Measurements from ENCODE around the gene ATG4C.
A peak's percentile ranks its signal among the peaks of the same experiment; 100 is the strongest.

Gene ATG4C

GRCh38 chr1:62841587-62842169 is 57.7 kb downstream of the ATG4C start:
- DNase-seq: peak in 2 of 5 donors; percentile 3 to 42

DNA sequence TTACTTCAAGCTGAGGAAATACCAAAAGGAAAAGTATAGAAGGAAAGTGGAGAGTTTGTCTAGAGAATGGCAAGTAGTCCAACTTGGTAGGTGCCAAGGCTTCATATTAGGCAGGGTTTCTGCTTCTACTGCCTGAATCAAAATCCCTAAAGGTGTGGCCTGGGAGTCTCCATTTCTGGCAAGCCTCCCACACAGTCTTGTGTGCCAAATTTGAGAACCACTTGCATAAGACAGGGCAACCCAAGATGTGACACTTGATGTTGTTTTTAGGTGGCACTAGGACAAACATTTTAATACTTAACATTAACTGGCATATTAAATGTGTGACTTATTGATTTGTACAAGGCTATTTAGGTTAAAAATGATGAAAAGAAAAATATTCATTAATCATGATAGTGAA is 60.1 kb downstream of the ATG4C start:
- DNase-seq: no peak

DNA sequence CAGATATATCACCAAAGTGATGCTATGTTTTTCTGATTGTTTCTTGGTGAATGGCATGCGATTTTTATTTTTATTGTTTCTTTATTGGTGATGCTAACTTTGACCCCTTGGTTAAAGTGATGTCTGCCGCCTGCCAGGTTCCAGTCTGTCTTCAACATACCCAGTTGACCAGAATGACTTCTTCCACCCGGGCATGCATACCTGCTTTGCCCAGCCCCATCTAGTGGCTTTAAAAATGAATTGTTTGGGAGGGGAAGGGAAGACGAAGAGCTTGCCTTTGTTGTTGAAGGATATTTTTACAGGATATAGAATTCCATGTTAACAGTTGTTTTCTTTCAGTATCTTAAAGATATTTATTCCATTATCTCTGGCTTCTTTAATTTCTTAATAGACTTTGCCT is 65.1 kb downstream of the ATG4C start:
- DNase-seq: no peak

DNA sequence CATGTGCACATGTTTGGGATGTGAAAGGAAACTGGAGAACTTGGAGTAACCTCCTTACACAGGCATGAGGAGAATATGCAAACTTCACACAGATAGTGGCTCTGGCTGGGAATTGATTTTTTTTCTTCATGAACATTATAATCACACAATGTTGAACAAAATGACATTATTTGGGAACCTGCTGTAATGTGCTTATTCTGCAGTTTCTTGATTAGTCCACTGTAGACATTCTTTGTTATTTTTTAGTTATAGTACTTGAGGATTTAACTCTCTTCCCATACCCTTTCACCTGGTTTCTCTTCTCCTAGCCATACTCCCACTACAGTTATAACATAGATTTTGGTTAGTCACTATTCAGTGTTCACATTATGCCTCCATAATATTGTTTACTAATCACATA is 68.3 kb downstream of the ATG4C start:
- DNase-seq: no peak

- DNase-seq: no peak
These were observed 73.0 kb downstream of the ATG4C start for GRCh38 chr1:62856960-62857359.

GRCh38 chr1:62869217-62869754 is 85.4 kb downstream of the ATG4C start:
- DNase-seq: no peak

- DNase-seq: no peak
These were observed 86.2 kb downstream of the ATG4C start for GRCh38 chr1:62870148-62870547.

- no peak for DNase-seq
These were observed 91.7 kb downstream of the ATG4C start for GRCh38 chr1:62875676-62876075.

DNA sequence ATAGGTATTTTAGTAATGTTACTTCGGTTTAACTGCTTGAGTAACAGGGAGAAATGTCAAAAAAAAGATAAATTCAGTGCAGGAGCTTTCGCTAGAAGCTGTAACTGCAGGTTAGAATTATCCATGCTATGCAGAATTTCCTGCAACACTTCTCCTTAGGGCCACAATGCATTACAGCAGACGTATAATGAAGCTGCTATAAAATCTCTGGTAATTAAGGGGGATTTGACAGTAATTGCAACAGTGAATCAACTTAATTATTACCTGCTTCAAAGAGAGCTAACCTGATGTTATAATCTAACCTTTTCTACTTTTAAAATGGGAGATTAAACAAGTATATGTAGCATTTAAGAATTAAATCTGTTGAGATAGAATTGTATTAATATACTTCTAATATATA is 92.6 kb downstream of the ATG4C start:
- no peak for DNase-seq

GRCh38 chr1:62877579-62877978 is 93.6 kb downstream of the ATG4C start:
- DNase-seq: no peak

DNA sequence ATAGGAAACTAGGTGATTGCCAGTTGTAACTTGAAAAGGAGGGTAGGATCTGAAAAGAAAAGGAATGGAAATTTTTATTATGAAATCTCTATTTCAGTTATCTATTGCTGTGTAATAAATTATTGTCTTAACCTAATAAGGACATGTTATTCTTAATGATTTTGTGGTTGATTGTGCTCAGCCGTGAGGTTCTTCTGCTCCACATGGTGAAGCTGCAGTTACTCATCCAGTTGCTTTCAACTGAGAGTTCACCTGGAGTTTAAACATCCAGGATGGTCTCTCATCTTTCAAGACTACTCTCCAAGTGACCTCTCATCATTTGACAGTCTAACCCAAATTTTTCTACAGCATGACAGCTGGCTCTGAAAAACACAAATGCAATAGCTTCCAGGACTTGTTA is 96.0 kb downstream of the ATG4C start:
- DNase-seq: no peak

- DNase-seq: no peak
These were observed 98.5 kb downstream of the ATG4C start for GRCh38 chr1:62882201-62883104.

DNA sequence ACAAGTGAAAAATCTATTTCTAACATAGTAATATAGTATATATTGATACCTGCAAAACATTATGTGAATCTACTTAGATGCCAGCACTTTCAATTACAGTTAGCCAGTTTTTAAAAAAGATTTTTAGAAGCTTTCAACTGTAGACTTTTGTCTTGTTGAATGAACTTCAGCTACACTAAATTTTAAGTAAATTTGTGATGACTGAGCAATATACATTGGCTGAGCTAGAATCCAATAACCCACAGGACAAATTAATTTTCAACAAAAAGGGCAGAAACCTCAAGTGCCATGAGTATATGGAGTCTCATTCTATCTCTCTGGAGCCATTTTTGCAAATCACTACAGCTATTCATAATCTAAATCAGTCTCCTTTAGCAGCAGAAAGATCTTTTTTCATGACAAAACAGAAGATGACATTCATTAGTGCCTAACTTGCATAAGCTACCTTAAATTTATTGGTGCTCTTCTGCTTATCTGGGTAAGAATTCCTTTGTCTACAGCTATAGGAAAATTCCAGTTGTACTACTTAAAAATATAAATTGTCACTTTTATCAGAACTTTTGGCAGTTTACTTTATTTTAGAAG is 100.3 kb downstream of the ATG4C start:
- DNase-seq: no peak

GRCh38 chr1:62887799-62888507 is 104.0 kb downstream of the ATG4C start:
- no peak for DNase-seq

GRCh38 chr1:62891956-62892562 is 108.1 kb downstream of the ATG4C start:
- no peak for DNase-seq

DNA sequence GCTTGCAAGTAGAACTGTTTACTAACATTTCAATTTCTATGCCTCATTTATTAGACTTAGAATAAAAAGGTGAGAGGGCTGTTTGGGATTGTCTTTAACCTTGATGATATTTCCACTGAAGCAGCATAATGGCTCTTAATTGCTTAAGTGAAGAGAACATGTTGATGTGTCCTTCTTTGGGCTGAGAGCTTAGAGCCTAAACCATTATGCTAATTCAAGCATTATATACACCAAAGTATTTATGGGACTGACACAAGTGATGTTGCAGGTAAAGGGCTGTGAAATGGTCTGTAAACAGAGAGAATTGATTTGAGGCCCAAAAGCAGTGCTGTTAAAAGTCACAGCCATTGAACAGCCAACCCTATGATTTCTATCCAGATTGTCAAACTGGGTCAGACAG is 113.9 kb downstream of the ATG4C start:
- DNase-seq: no peak

DNA sequence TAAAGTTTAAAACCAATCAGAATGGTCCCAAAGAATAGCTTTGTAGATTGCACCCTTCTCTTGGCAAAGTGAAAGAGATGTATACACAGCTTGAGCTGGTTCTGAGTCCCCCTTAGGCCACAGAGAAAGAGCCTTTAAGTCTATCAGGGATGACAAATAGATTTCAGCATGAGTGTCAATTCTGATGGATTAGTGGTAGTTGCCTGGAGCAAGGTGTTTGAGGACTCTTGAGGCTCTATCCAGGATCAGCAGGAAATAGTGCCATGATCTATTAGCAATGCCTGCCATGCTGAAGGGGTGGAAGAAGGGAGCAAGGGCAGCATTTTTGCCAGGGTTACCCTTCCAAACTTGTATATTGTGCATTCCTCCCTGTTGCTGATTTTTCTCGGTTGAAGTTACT is 116.6 kb downstream of the ATG4C start:
- no peak for DNase-seq

- DNase-seq: no peak
These were observed 117.7 kb downstream of the ATG4C start for GRCh38 chr1:62901650-62902049.

- no peak for DNase-seq
These were observed 119.6 kb downstream of the ATG4C start for GRCh38 chr1:62903522-62903921.

DNA sequence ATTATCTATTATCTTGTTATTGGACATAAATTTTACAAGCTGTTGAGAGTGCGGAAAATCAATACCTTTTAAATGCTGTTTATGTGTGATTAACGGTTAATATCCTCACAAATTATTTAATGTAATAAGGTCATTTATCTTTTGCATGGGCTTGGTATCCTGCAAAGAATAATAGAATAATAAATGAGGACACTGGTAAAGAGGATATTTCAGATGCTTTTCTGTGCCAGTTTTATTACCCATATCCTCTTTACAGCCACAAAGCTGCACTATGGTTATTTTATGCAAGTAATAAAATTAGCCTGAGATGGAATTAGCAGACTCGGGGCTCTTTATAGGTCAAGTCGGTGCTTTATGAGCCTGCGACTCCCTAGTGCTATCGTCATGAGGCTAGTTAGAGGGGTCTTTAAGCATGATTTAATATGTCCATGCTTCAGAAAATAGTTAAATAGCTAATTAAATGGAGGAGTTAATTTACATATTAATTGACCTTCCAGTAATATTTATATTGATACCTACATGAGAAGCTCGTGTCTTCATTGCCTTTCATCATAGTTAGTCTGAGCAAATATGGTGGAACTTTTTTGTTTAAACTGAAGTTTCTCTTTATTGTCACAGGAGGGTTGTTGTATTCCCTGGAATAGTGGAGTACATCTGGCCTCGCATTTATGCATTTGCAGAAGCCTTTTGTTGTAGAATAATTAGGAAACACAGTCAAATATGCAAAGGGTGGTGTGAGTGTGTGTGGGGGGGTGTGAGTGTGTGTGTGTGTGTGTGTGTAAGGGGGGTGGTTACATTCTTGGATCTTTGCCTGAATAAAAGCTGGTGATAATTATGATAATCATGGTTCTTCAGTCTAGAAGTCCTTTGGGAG is 120.3 kb downstream of the ATG4C start:
- DNase-seq: no peak

- no peak for DNase-seq
These were observed 120.9 kb downstream of the ATG4C start for GRCh38 chr1:62904856-62905225.

DNA sequence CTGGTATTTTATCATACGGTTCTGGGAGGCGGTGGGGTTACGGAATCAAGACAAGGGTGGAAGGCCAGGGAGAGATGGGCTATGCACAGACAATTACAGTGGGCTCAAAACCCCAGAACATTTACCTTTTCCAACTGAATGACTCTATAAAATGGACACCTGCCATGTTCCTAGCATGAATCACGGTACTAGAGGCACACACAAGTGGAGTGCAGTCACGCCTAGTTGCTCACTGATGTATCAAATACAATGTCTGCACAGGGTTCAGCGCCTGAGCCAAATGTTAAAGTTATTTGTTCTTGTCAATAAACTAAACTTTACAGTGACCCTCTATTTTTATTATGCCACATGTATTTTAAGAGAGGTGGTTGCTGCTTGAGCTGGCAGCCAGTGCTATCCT is 121.4 kb downstream of the ATG4C start:
- no peak for DNase-seq
